Peyer's patch (tissue), 4 donors: ENCODE data around the gene ATF6B.

Experiments
- CTCF ChIP-seq, 6 experiments: fragments of 450-650 bp in 4 of 6; fragments of 200-600 bp in 2 of 6; sonication (generic) in 1 of 6; IDR thresholded peaks; one replicate each; pipeline ENCODE4 v1.5.1; 2017 to 2019; ENCODE audit warnings: antibody characterized with exemption in 6 of 6, mild to moderate bottlenecking in 3 of 6, moderate library complexity in 1 of 6
- POLR2A ChIP-seq, 2 donors: fragments of 450-650 bp; IDR thresholded peaks; one replicate each; pipeline ENCODE4 v1.5.1; 2017; ENCODE audit warnings: antibody characterized with exemption in 2 of 2, mild to moderate bottlenecking in 2 of 2, moderate library complexity in 2 of 2

- no peak for TF ChIP-seq POLR2A (IDR thresholded peaks at IDR 0.05)
- TF ChIP-seq CTCF (IDR thresholded peaks at IDR 0.05), result no peak
Observed at GRCh38 chr6:32147401-32148132, 19.5 kb upstream of the ATF6B start.
